ENCODE measurements around the gene RERG. TPM values are rescaled to one million over a fixed set of nuclear protein-coding genes. Genes with fewer than 3 reads are reported as not detected.
"Not testable (repeated sequence)": the region's sequence is repeated elsewhere in the genome, so short reads cannot be mapped to it uniquely, and the experiment has no call there.

Gene RERG
- total and polyA plus RNA-seq, 2 donors (not counting 3 experiments of a cell fraction or from before 2014, with no cell fraction given) = not detected

GRCh38 chr12:15088105-15088504, 133.1 kb downstream of the RERG start:
- H3K4me1 ChIP-seq (ENCODE audit: control insufficient read depth, extremely low read depth, insufficient read depth, low read length) = no peaks in the 10 kb centered on the region
- dilution Hi-C loops (cut with MboI; ENCODE audit: extremely low pct_ligation_motif_present, low sequenced_read_pairs) (no loop called here), intact Hi-C loops (cut with micrococcal nuclease) (no loop called here)
- FAIRE-seq (no peak), DNase-seq (ENCODE audit: low read depth, low spot score) (no peak)
- ChIA-PET POLR2A (no interaction called here), CTCF (no interaction called here)
- no peaks in the 10 kb centered on the region for H3K9me3 ChIP-seq (replicated peaks; ENCODE audit: control insufficient read depth, insufficient read depth, low read length)
- no peaks in the 10 kb centered on the region for H4K20me1 ChIP-seq (replicated peaks; ENCODE audit: control insufficient read depth, extremely low read depth, insufficient read depth, low read length)
- H3K36me3 ChIP-seq (ENCODE audit: control insufficient read depth in 2 of 2, extremely low read depth in 1 of 2, insufficient read depth in 2 of 2, low read length in 2 of 2) = no peaks in the 10 kb centered on the region
- BruUV-seq (replicated peaks) = no TSS peak
- peaks cover 0 to 3% of the 10 kb centered on the region in 2 experiments for H3K27me3 ChIP-seq (ENCODE audit: control insufficient read depth in 2 of 2, insufficient read depth in 2 of 2, low read length in 2 of 2)
- TF ChIP-seq EZH2 (IDR thresholded peaks at IDR 0.05; ENCODE audit: borderline replicate concordance, low read depth, low read length, severe bottlenecking) (no peak), POLR2A (IDR thresholded peaks at IDR 0.05; ENCODE audit: low read depth, low read length) (no peak), MYC (IDR thresholded peaks at IDR 0.05; ENCODE audit: low read depth, low read length) (no peak), JUN (IDR thresholded peaks at IDR 0.05; ENCODE audit: borderline replicate concordance, insufficient read depth, insufficient read length, low read depth) (no peak), MAX (IDR thresholded peaks at IDR 0.05; ENCODE audit: insufficient read depth, insufficient read length) (no peak), FOS (IDR thresholded peaks at IDR 0.05; ENCODE audit: borderline replicate concordance, insufficient read depth, low read length) (no peak), POLR2AphosphoS5 (IDR thresholded peaks at IDR 0.05; ENCODE audit: insufficient read depth, low read depth, low read length) (no peak), GATA2 (IDR thresholded peaks at IDR 0.05; ENCODE audit: insufficient read depth, insufficient read length, low read depth, low read length) (no peak)
- TF ChIP-seq, protein P1, sequence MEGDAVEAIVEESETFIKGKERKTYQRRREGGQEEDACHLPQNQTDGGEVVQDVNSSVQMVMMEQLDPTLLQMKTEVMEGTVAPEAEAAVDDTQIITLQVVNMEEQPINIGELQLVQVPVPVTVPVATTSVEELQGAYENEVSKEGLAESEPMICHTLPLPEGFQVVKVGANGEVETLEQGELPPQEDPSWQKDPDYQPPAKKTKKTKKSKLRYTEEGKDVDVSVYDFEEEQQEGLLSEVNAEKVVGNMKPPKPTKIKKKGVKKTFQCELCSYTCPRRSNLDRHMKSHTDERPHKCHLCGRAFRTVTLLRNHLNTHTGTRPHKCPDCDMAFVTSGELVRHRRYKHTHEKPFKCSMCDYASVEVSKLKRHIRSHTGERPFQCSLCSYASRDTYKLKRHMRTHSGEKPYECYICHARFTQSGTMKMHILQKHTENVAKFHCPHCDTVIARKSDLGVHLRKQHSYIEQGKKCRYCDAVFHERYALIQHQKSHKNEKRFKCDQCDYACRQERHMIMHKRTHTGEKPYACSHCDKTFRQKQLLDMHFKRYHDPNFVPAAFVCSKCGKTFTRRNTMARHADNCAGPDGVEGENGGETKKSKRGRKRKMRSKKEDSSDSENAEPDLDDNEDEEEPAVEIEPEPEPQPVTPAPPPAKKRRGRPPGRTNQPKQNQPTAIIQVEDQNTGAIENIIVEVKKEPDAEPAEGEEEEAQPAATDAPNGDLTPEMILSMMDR (IDR thresholded peaks at IDR 0.05; ENCODE audit: extremely low read depth in 1 of 2, insufficient read depth in 1 of 2, low read depth in 1 of 2, low read length in 2 of 2) = no peak
- no peak overlapping the region for H3K27ac ChIP-seq (ENCODE audit: insufficient read depth, low read depth, low read length)
- H3K9me1 ChIP-seq (replicated peaks; ENCODE audit: control insufficient read depth, extremely low read depth, insufficient read depth, low read length) = no peaks in the 10 kb centered on the region
- H3K4me3 ChIP-seq (replicated peaks in 1 of 3; ENCODE audit: insufficient read depth in 1 of 3, low read depth in 1 of 3, low read length in 3 of 3) = no peak overlapping the region
- no peak overlapping the region for H3K9ac ChIP-seq (replicated peaks; ENCODE audit: extremely low read depth, insufficient read depth, low read length)
- H3K4me2 ChIP-seq (ENCODE audit: insufficient read depth, low read length) = no peak overlapping the region
- no peaks in the 10 kb centered on the region for H3K79me2 ChIP-seq (ENCODE audit: control insufficient read depth, insufficient read depth, low read length)
- H2AFZ ChIP-seq (ENCODE audit: low read depth, low read length) = no peak overlapping the region

DNA sequence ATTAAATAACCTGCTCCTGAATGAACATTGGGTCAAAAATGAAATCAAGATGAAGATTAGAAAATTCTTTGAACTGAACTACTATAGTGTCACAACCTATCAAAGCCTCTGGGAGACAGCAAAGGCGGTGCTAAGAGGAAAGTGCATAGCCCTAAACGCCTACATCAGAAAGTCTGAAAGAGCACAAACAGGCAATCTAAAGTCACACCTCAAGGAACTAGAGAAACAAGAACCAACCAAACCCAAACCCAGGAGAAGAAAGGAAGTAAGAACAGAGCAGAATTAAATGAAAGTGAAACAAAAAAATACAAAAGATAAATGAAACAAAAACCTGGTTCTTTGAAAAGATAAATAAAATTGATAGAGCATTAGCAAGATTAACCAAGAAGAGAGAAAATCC, 143.5 kb downstream of the RERG start:
- H3K79me2 ChIP-seq (ENCODE audit: control insufficient read depth, insufficient read depth, low read length); H3K4me1 ChIP-seq (ENCODE audit: control insufficient read depth, extremely low read depth, insufficient read depth, low read length); DNase-seq (ENCODE audit: low read depth, low spot score); H3K9me1 ChIP-seq (replicated peaks; ENCODE audit: control insufficient read depth, extremely low read depth, insufficient read depth, low read length); intact Hi-C loops (cut with micrococcal nuclease); H3K27ac ChIP-seq (ENCODE audit: insufficient read depth, low read depth, low read length); BruUV-seq (replicated peaks); CTCF ChIA-PET; H3K9ac ChIP-seq (replicated peaks; ENCODE audit: extremely low read depth, insufficient read depth, low read length); H3K9me3 ChIP-seq (replicated peaks; ENCODE audit: control insufficient read depth, insufficient read depth, low read length); H3K36me3 ChIP-seq (ENCODE audit: control insufficient read depth in 2 of 2, extremely low read depth in 1 of 2, insufficient read depth in 2 of 2, low read length in 2 of 2); H2AFZ ChIP-seq (ENCODE audit: low read depth, low read length); H3K4me2 ChIP-seq (ENCODE audit: insufficient read depth, low read length); dilution Hi-C loops (cut with MboI; ENCODE audit: extremely low pct_ligation_motif_present, low sequenced_read_pairs); FAIRE-seq; H4K20me1 ChIP-seq (replicated peaks; ENCODE audit: control insufficient read depth, extremely low read depth, insufficient read depth, low read length); POLR2A ChIA-PET; H3K27me3 ChIP-seq (ENCODE audit: control insufficient read depth in 2 of 2, insufficient read depth in 2 of 2, low read length in 2 of 2); H3K4me3 ChIP-seq (replicated peaks in 1 of 3; ENCODE audit: insufficient read depth in 1 of 3, low read depth in 1 of 3, low read length in 3 of 3): not testable (repeated sequence)
